Ascending aorta (tissue), 2 donors: ENCODE data around the gene GUCY2F. TPM values are rescaled to one million over a fixed set of nuclear protein-coding genes. Genes with fewer than 3 reads are reported as not detected.

Experiments used
- DNase-seq, 2 donors: peaks; one replicate each; pipeline ENCODE4 v3.0.0-alpha.2; 2019; ENCODE audit warnings: low spot score in 2 of 2
- H3K27ac ChIP-seq, 2 donors: fragments of 200-600 bp; sonication (generic); one replicate each; pipeline ENCODE4 v1.5.1; 2016 to 2017; ENCODE audit warnings: mild to moderate bottlenecking in 1 of 2
- H3K27me3 ChIP-seq: fragments of 200-600 bp; sonication (generic); one replicate; pipeline ENCODE4 v1.5.1; 2017
- H3K36me3 ChIP-seq, 2 donors: fragments of 200-600 bp; sonication (generic); one replicate each; pipeline ENCODE4 v1.5.1; 2016
- H3K4me1 ChIP-seq, 2 donors: fragments of 200-600 bp; sonication (generic); one replicate each; pipeline ENCODE4 v1.5.1; 2016 to 2017; ENCODE audit warnings: mild to moderate bottlenecking in 1 of 2
- H3K4me3 ChIP-seq, 2 donors: fragments of 200-600 bp; sonication (generic); one replicate each; pipeline ENCODE4 v1.5.1; 2016 to 2017; ENCODE audit warnings: mild to moderate bottlenecking in 1 of 2
- H3K9me3 ChIP-seq, 2 donors: fragments of 200-600 bp; sonication (generic); one replicate each; pipeline ENCODE4 v1.5.1; 2016
- intact Hi-C: fragments of 100-400 bp; cut with DNase I; formaldehyde crosslinking; loops from one replicate; pipeline ENCODE4 v1.15.1; 2023
- total RNA-seq: library from RNA; depleted of rRNA; stranded (reverse); fragments of >200 nt; gene quantifications from one replicate; pipeline ENCODE4 v1.1.0, GENCODE V29; 2016
- TF ChIP-seq, protein P1 (sequence below), 3 experiments: fragments of 200-600 bp in 2 of 3; fragments of 450-650 bp in 1 of 3; sonication (generic) in 2 of 3; IDR thresholded peaks; one replicate each; pipeline ENCODE4 v1.5.1; 2016 to 2019; ENCODE audit warnings: antibody characterized with exemption in 3 of 3, mild to moderate bottlenecking in 1 of 3, moderate library complexity in 1 of 3

Gene GUCY2F
- total RNA-seq, 1 donor from 2014 or later = not detected

DNA sequence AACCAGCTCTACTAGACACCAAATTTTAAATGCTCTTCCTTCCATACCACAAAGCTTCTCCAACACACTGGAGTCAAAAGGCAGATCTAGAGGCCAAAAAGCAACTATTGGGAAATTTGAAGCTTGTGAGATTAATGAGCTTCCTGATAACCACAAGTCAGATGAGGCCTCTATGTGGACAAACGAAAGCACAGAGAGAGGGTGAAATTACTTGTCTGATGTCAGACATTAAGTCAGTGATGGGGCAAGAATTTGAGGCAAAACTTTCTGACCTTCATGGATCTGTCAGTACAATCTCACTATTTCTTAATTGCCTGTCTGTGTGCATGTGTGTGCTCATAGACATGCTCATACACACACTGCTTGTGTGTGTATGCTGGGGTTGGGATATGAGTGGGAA, 103.6 kb downstream of the GUCY2F start:
- Histone ChIP-seq H3K4me3 (no peak overlapping the region), H3K9me3 (no peaks in the 10 kb centered on the region), H3K27ac (no peak overlapping the region), H3K4me1 (no peaks in the 10 kb centered on the region), H3K36me3 (no peaks in the 10 kb centered on the region), H3K27me3 (no peaks in the 10 kb centered on the region)
- DNase-seq = no peak
- TF ChIP-seq, protein P1, sequence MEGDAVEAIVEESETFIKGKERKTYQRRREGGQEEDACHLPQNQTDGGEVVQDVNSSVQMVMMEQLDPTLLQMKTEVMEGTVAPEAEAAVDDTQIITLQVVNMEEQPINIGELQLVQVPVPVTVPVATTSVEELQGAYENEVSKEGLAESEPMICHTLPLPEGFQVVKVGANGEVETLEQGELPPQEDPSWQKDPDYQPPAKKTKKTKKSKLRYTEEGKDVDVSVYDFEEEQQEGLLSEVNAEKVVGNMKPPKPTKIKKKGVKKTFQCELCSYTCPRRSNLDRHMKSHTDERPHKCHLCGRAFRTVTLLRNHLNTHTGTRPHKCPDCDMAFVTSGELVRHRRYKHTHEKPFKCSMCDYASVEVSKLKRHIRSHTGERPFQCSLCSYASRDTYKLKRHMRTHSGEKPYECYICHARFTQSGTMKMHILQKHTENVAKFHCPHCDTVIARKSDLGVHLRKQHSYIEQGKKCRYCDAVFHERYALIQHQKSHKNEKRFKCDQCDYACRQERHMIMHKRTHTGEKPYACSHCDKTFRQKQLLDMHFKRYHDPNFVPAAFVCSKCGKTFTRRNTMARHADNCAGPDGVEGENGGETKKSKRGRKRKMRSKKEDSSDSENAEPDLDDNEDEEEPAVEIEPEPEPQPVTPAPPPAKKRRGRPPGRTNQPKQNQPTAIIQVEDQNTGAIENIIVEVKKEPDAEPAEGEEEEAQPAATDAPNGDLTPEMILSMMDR (IDR thresholded peaks at IDR 0.05) = no peak
- intact Hi-C loops = no loop called here

DNA sequence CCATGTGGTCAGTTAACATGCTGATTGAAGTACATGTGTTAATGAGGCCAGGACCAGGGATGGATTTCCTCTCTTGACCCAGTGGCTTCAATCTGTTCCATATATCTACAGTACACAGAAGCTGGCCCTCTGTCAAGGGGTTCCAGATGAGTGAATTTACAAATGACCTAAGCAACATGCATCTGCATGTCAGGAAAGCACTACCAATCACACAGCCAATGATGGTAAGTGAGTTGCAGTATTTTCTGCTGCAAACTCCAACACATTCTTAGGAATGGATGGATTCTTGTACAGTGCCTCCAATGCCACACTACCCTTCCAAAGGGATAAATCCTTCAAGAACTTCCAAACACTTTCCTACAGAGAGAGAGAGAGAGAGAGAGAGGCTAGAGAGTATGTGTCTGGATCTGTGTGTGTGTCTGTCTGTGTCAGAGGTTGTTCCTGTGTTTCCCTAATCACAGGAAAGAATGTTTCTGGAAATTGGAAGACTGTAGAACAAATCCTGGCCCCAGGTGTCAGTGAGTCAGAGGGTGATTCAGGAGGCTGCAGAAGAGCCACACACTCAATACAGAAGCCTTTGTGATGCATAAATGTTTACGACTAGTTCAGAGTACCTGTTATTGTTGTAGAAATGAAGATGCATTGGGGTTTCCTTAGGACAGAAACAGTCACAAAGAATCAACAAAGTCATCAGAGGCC, 107.5 kb downstream of the GUCY2F start:
- DNase-seq = no peak
- Histone ChIP-seq H3K9me3 (no peaks in the 10 kb centered on the region), H3K4me3 (no peak overlapping the region), H3K27ac (no peak overlapping the region), H3K4me1 (no peaks in the 10 kb centered on the region), H3K36me3 (no peaks in the 10 kb centered on the region), H3K27me3 (no peaks in the 10 kb centered on the region)
- TF ChIP-seq, protein P1 (IDR thresholded peaks at IDR 0.05) = no peak
- intact Hi-C loops = no loop called here

DNA sequence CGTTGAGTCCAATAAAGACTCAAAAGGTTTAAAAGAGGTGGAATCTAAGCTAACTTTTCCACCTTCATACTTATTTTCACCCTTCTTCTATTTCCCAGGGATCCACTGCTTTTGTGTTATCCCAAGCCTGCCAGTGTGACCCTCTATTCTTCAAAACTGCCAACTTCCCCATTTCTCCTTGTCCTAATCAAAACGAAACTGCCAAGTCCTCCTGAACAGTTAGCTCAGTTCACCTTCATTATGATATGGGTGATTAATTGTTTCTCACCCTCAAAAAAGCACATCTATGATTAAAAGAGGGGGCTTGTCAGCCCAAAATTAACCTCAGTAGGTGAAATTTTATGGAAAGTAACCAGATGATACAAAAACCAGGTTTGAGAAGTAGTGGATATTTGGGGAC, 108.4 kb downstream of the GUCY2F start:
- Histone ChIP-seq H3K27me3 (no peaks in the 10 kb centered on the region), H3K36me3 (no peaks in the 10 kb centered on the region), H3K27ac (no peak overlapping the region), H3K4me1 (no peaks in the 10 kb centered on the region), H3K4me3 (no peak overlapping the region), H3K9me3 (no peaks in the 10 kb centered on the region)
- TF ChIP-seq, protein P1 (IDR thresholded peaks at IDR 0.05) = no peak
- no peak for DNase-seq
- intact Hi-C loops = no loop called here

DNA sequence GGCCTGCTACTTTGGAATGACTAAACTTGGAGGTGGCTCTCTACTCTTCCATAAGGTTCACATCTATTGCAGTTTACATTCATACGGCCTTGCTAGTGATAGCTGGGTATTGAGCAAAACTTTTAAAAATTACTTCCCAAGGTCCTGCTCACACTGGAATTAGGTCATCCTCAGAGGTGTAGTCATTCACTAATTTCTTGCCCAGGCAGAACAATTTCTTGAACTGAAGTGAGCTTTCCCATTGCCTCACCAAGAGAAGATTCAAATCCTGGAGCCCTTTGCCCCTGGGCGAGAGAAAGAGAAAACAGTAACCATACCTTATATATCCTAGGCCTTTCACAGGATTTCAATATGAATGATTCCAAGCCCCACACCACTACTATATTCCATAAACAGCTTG, 109.2 kb downstream of the GUCY2F start:
- no peak overlapping the region for H3K4me3 ChIP-seq
- H3K9me3 ChIP-seq = no peaks in the 10 kb centered on the region
- no peaks in the 10 kb centered on the region for H3K36me3 ChIP-seq
- TF ChIP-seq, protein P1 (IDR thresholded peaks at IDR 0.05) = no peak
- H3K27me3 ChIP-seq = no peaks in the 10 kb centered on the region
- H3K4me1 ChIP-seq = no peaks in the 10 kb centered on the region
- intact Hi-C loops = no loop called here
- no peak for DNase-seq
- H3K27ac ChIP-seq = no peak overlapping the region

DNA sequence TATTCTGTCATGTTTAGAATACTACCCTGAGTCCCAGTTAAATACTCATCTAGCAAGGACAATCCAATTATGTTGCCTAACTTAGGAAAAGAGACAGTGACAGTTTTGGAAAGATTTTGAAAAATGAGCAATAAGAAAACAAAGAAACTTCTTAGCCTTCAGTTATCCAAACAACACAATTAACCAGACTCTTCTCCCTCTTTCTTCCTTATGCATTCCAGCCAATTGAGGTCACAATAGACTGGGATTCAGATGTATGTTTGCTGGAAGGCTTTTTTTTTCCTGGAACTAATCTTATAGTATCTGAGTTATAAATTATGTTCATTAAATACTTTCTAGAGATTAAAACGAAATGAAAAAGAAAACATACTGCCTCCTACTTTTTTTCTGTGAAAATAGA, 109.6 kb downstream of the GUCY2F start:
- Histone ChIP-seq H3K27ac (no peak overlapping the region), H3K4me3 (no peak overlapping the region), H3K4me1 (no peaks in the 10 kb centered on the region), H3K36me3 (no peaks in the 10 kb centered on the region), H3K27me3 (no peaks in the 10 kb centered on the region), H3K9me3 (no peaks in the 10 kb centered on the region)
- TF ChIP-seq, protein P1 (IDR thresholded peaks at IDR 0.05) = no peak
- intact Hi-C loops = no loop called here
- DNase-seq = no peak

DNA sequence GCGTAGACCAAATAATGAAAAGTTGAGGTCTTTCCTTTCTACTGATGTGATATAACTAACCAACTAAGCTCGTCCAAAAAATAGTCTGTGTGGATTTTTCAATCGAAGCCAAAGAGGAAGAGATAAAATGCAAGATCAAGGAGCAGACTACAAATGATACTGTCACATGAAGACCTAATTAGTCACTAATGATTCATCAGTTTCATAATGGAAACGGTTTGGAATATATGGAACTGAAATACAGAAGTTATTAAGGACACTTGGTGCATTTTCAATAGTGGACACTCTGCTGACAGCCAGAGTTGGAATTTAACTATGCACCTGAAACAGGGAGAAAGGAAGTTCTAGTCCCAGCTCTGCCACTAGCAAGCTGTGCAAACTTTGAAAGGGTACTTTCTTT, 119.8 kb downstream of the GUCY2F start:
- Histone ChIP-seq H3K36me3 (no peaks in the 10 kb centered on the region), H3K4me3 (no peak overlapping the region), H3K4me1 (no peaks in the 10 kb centered on the region), H3K9me3 (no peaks in the 10 kb centered on the region), H3K27me3 (no peaks in the 10 kb centered on the region), H3K27ac (no peak overlapping the region)
- DNase-seq = no peak
- TF ChIP-seq, protein P1 (IDR thresholded peaks at IDR 0.05) = no peak
- intact Hi-C loops = no loop called here
